Measurements from ENCODE around the gene LSAMP.

The LSAMP gene

DNA sequence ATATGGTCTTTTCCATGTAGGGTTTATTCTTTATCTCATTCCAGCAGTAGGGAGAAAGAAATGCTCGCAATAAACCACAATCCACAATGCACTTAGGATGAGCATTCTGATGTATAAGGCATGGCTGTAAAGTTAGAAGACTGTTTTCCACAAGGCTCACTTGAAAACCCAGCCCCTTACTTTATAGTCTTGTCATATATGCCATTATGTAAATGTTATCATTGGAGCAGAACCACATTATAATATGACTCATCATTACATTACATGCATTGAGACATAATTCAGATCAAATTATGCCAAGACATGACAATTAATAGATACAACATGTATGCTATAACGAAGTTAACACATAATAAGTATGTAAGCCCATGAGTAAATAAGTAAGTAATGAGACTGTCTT is 348.1 kb downstream of the LSAMP start:
- DNase-seq (ENCODE audit: low read depth), result no peak
- H3K4me3 ChIP-seq (ENCODE audit: control insufficient read depth, low read depth, low read length), result no peak overlapping the region
- TF ChIP-seq, protein P1, sequence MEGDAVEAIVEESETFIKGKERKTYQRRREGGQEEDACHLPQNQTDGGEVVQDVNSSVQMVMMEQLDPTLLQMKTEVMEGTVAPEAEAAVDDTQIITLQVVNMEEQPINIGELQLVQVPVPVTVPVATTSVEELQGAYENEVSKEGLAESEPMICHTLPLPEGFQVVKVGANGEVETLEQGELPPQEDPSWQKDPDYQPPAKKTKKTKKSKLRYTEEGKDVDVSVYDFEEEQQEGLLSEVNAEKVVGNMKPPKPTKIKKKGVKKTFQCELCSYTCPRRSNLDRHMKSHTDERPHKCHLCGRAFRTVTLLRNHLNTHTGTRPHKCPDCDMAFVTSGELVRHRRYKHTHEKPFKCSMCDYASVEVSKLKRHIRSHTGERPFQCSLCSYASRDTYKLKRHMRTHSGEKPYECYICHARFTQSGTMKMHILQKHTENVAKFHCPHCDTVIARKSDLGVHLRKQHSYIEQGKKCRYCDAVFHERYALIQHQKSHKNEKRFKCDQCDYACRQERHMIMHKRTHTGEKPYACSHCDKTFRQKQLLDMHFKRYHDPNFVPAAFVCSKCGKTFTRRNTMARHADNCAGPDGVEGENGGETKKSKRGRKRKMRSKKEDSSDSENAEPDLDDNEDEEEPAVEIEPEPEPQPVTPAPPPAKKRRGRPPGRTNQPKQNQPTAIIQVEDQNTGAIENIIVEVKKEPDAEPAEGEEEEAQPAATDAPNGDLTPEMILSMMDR (IDR thresholded peaks at IDR 0.05; ENCODE audit: control insufficient read depth, insufficient read depth, low read depth, low read length, missing control alignments), result no peak

DNA sequence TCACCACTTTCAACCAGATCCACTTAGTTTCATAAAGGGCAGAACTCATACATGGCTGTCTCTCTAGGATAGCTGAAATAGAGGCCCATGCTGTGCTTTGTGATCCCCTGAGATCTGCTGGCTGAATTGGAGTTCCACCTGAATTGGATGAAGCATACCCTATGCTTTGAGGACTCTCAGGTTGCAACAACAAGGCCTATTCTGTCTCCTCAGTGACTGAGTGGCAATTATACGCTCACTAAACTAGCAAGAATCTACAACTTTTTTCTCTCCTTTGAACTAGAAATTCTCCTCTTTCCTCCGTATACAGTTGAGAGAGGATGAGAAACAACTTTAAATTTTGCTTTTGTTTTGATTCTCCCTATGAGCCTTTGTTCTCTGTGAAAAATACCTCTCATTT is 348.7 kb downstream of the LSAMP start:
- no peak overlapping the region for H3K4me3 ChIP-seq (ENCODE audit: control insufficient read depth, low read depth, low read length)
- TF ChIP-seq, protein P1 (IDR thresholded peaks at IDR 0.05; ENCODE audit: control insufficient read depth, insufficient read depth, low read depth, low read length, missing control alignments), result no peak
- no peak for DNase-seq (ENCODE audit: low read depth)

DNA sequence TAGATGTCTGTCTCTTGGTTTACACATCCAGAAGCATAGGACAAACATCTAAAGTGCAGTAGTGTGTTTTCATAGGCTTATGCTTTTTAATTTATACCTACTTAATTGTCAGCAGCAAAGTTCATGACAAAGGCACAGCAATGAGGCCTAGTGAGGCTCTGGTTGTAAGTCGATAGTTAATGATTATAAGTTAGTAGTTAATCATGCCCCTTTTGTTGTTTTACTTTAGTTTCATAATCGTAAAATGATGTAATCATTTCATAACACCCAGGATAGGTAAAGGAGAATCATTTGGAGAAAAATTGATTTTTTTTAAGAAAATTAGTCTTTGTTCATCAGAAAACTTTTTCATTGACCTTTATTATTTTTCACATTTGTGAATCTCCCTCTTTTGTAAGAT is 351.9 kb downstream of the LSAMP start:
- TF ChIP-seq, protein P1 (IDR thresholded peaks at IDR 0.05; ENCODE audit: control insufficient read depth, insufficient read depth, low read depth, low read length, missing control alignments), result no peak
- no peak overlapping the region for H3K4me3 ChIP-seq (ENCODE audit: control insufficient read depth, low read depth, low read length)
- DNase-seq (ENCODE audit: low read depth), result no peak

DNA sequence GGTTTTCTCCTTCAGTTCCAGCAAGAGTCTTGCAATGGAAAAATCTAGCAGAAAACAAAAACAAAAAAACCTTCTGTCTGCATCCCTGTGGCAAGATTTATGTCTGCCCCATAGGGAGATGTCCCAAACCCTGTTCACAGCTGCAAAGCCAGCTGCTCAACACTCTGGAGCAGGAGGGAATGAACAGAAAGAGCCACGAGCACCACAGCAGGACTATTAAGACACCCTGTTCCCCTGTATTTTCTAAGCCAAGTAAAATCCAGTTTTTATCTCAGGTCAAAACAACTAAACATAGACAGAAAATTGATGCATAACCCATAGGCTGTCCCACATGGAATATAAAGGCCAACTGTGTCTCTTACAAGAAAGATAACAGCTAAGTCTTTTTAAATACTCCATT is 357.9 kb downstream of the LSAMP start:
- DNase-seq (ENCODE audit: low read depth), result no peak
- H3K4me3 ChIP-seq (ENCODE audit: control insufficient read depth, low read depth, low read length), result no peak overlapping the region
- TF ChIP-seq, protein P1 (IDR thresholded peaks at IDR 0.05; ENCODE audit: control insufficient read depth, insufficient read depth, low read depth, low read length, missing control alignments), result no peak

DNA sequence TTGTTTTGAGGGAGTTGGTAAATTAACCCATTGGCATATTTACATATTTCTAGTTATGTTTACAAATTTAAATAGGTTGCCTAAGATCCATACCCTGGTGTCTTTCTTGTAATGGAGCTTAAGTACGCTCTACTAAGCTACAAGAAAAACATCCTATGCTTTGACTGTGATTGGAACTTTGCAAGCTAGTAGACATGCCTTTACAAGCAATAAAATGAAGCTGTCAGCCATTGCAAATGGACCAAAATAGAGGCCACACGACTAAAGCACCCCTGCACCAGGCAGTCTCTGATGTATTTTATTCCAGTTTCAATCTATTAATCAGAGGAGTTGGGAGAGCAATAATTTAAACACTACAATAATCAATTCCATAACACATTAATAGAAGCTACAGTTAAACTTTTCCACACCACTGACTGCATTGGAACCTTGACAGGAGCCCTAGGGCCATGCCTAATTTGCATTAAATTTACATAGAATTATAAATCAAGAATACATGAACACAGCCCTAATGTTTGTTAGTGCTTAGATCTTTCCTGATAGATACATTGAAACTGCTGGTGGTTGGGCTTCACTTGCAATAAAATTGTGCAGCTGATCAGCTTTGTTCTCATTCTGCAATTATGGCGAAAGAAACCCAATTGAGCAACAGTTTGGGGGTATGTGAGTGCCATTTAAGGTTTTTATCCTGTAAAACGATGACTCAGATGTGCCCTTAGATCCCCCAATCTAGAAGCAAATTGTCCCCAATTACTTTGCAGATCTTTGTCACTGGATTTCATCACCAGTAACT is 360.1 kb downstream of the LSAMP start:
- TF ChIP-seq, protein P1 (IDR thresholded peaks at IDR 0.05; ENCODE audit: control insufficient read depth, insufficient read depth, low read depth, low read length, missing control alignments), result no peak
- no peak overlapping the region for H3K4me3 ChIP-seq (ENCODE audit: control insufficient read depth, low read depth, low read length)
- DNase-seq (ENCODE audit: low read depth), result no peak

DNA sequence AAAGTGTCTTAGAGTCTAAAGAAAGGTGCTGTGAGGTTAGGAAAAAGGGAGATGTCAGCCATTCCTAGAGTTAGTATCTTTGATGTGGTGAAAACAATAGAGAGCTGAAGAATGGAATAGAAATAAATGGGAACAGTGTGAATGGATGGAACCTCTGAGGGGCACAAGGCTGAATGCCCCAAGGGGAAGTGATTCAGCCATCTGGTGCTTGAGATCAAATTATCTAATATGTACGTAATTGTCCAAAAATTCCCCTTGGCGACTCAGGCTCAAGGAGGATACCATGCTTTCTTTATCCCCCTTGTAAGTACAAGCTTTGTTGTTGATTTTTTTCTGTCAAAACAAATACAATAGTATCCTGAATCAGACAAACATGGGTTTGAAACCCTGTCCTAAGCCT is 361.6 kb downstream of the LSAMP start:
- no peak for DNase-seq (ENCODE audit: low read depth)
- H3K4me3 ChIP-seq (ENCODE audit: control insufficient read depth, low read depth, low read length), result no peak overlapping the region
- TF ChIP-seq, protein P1 (IDR thresholded peaks at IDR 0.05; ENCODE audit: control insufficient read depth, insufficient read depth, low read depth, low read length, missing control alignments), result no peak
